Measurements from ENCODE around the gene NEIL3. TPM values are rescaled to one million over a fixed set of nuclear protein-coding genes. Genes with fewer than 3 reads are reported as not detected.
"Not testable (repeated sequence)": the region's sequence is repeated elsewhere in the genome, so short reads cannot be mapped to it uniquely, and the experiment has no call there.

The NEIL3 gene
- total RNA-seq, 6 donors from 2014 or later, result 0.39 to 1.0 (median 0.61) TPM; not detected in 2

- peaks cover 0 to 16% (median 3%) of the 10 kb centered on the region in 4 donors for H3K4me1 ChIP-seq
- TF ChIP-seq EP300 (IDR thresholded peaks at IDR 0.05) (no peak), POLR2AphosphoS5 (IDR thresholded peaks at IDR 0.05) (no peak), POLR2A (IDR thresholded peaks at IDR 0.05) (no peak)
- TF ChIP-seq, protein P1, sequence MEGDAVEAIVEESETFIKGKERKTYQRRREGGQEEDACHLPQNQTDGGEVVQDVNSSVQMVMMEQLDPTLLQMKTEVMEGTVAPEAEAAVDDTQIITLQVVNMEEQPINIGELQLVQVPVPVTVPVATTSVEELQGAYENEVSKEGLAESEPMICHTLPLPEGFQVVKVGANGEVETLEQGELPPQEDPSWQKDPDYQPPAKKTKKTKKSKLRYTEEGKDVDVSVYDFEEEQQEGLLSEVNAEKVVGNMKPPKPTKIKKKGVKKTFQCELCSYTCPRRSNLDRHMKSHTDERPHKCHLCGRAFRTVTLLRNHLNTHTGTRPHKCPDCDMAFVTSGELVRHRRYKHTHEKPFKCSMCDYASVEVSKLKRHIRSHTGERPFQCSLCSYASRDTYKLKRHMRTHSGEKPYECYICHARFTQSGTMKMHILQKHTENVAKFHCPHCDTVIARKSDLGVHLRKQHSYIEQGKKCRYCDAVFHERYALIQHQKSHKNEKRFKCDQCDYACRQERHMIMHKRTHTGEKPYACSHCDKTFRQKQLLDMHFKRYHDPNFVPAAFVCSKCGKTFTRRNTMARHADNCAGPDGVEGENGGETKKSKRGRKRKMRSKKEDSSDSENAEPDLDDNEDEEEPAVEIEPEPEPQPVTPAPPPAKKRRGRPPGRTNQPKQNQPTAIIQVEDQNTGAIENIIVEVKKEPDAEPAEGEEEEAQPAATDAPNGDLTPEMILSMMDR (IDR thresholded peaks at IDR 0.05), result no peak
- 46 to 54% methylated on average over 4 of the region's 4 CpGs for WGBS, 2 donors
- H3K36me3 ChIP-seq, result no peaks in the 10 kb centered on the region
- no peak overlapping the region for H3K27ac ChIP-seq
- H3K27me3 ChIP-seq, result no peaks in the 10 kb centered on the region
- H3K4me3 ChIP-seq, result no peak overlapping the region
- ATAC-seq (ENCODE audit: low FRiP score in 2 of 2), result no peak
- no peak for DNase-seq
- H3K9me3 ChIP-seq, result peaks cover 3 to 9% (median 6%) of the 10 kb centered on the region in 4 donors
Measured at GRCh38 chr4:177301126-177301639, 8.5 kb upstream of the NEIL3 start.

GRCh38 chr4:177302371-177303100 is 7.1 kb upstream of the NEIL3 start:
- WGBS, 2 donors, result 78 to 85% methylated on average over 4 of the region's 4 CpGs
- ATAC-seq (ENCODE audit: low FRiP score in 2 of 2), result no peak

GRCh38 chr4:177304094-177304493 is 5.6 kb upstream of the NEIL3 start:
- DNase-seq (no peak), ATAC-seq (ENCODE audit: low FRiP score in 2 of 2) (no peak)
- no peak for TF ChIP-seq POLR2AphosphoS5 (IDR thresholded peaks at IDR 0.05)
- TF ChIP-seq, protein P1 (IDR thresholded peaks at IDR 0.05), result no peak
- no peak for TF ChIP-seq EP300 (IDR thresholded peaks at IDR 0.05)
- TF ChIP-seq POLR2A (IDR thresholded peaks at IDR 0.05), result no peak
- Histone ChIP-seq H3K4me3 (no peak overlapping the region), H3K27me3 (no peaks in the 10 kb centered on the region), H3K4me1 (peaks cover 0 to 27% (median 10%) of the 10 kb centered on the region in 4 donors), H3K27ac (no peak overlapping the region), H3K36me3 (no peaks in the 10 kb centered on the region), H3K9me3 (no peaks in the 10 kb centered on the region)
- WGBS, 2 donors, result 92 to 94% methylated on average over 4 of the region's 4 CpGs

More at GRCh38 chr4:177302371-177303100, 7.1 kb upstream of the NEIL3 start:
- no peak overlapping the region for H3K4me3 ChIP-seq
- no peak overlapping the region for H3K27ac ChIP-seq
- DNase-seq, result peak in 1 of 2 donors; percentile 25
- H3K27me3 ChIP-seq, result no peaks in the 10 kb centered on the region
- no peaks in the 10 kb centered on the region for H3K36me3 ChIP-seq
- TF ChIP-seq, protein P1 (IDR thresholded peaks at IDR 0.05), result no peak
- TF ChIP-seq POLR2A (IDR thresholded peaks at IDR 0.05) (no peak), EP300 (IDR thresholded peaks at IDR 0.05) (no peak), POLR2AphosphoS5 (IDR thresholded peaks at IDR 0.05) (no peak)
- H3K9me3 ChIP-seq, result peaks cover 3 to 7% (median 6%) of the 10 kb centered on the region in 4 donors
- peaks cover 0 to 16% (median 3%) of the 10 kb centered on the region in 4 donors for H3K4me1 ChIP-seq

- 95 to 96% methylated on average over 3 of the region's 3 CpGs for WGBS, 2 donors
- ATAC-seq (ENCODE audit: low FRiP score in 2 of 2); H3K27ac ChIP-seq; H3K4me3 ChIP-seq; H3K9me3 ChIP-seq; H3K27me3 ChIP-seq; DNase-seq; H3K36me3 ChIP-seq: not testable (repeated sequence)
- peaks cover 1 to 32% (median 11%) of the 10 kb centered on the region in 4 donors for H3K4me1 ChIP-seq
Measured at GRCh38 chr4:177304864-177305263, 4.8 kb upstream of the NEIL3 start.

- Histone ChIP-seq H3K36me3 (no peaks in the 10 kb centered on the region), H3K4me3 (no peak overlapping the region), H3K9me3 (no peaks in the 10 kb centered on the region), H3K27me3 (no peaks in the 10 kb centered on the region), H3K4me1 (peaks cover 6 to 23% (median 16%) of the 10 kb centered on the region in 4 donors), H3K27ac (peak overlapping the region in 1 of 4 donors; percentile 1)
- TF ChIP-seq, protein P1 (IDR thresholded peaks at IDR 0.05), result no peak
- TF ChIP-seq POLR2A (IDR thresholded peaks at IDR 0.05), result no peak
- TF ChIP-seq EP300 (IDR thresholded peaks at IDR 0.05), result no peak
- whole genome bisulfite sequencing, 2 donors, result 41 to 60% methylated on average over 3 of the region's 3 CpGs
- ATAC-seq (ENCODE audit: low FRiP score in 2 of 2) (peak in 1 of 2 donors; percentile 65), DNase-seq (peak in 1 of 2 donors; percentile 72)
Measured at GRCh38 chr4:177308125-177308524, 1.5 kb upstream of the NEIL3 start.
